GM19351 (cell line): Measurements from ENCODE around the gene CCDC27.

ENCODE experiments used
- ATAC-seq: cut with Tn5 transposase; IDR thresholded peaks from one replicate; pipeline ENCODE4 v1.9.1; 2021; ENCODE audit warnings: mild to moderate bottlenecking, moderate library complexity; ENCODE audit not compliant: unreplicated experiment

CCDC27 gene

DNA sequence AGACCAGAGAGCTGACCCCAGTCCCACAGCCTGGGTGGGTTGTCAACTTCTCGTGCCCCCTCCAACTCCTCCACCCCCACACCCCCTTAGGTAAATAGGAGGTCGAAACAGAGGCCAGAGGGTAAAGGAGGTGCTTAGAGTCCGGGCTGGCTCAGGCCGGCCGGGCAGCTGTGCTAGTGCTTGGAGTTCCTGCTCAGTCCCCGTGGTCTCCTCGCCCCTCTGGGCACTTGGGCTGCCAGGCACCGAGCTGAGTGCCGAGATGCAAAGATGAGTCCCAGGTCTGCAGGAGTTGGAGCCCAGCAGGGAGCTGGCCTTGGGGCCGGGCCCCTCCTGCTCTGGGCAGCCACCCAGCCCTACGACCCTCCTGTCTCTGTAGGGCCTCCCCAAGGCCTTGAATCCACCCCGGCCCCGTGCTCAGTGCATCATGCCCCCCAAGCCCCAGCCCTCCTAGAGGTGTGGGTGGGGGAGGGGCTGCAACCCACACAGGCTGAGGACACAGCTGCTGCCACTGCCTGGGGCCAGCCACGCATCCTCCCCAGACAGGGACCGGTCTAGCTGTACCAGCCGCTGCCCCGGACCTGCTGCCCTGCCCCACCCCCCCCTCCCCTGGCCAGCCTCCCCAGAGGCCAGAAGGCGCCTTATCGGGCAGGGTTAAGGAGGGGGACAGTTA, 22.2 kb downstream of the CCDC27 start:
- ATAC-seq, result no peak

- ATAC-seq, result no peak
These were observed 22.8 kb downstream of the CCDC27 start for GRCh38 chr1:3774946-3775489.

DNA sequence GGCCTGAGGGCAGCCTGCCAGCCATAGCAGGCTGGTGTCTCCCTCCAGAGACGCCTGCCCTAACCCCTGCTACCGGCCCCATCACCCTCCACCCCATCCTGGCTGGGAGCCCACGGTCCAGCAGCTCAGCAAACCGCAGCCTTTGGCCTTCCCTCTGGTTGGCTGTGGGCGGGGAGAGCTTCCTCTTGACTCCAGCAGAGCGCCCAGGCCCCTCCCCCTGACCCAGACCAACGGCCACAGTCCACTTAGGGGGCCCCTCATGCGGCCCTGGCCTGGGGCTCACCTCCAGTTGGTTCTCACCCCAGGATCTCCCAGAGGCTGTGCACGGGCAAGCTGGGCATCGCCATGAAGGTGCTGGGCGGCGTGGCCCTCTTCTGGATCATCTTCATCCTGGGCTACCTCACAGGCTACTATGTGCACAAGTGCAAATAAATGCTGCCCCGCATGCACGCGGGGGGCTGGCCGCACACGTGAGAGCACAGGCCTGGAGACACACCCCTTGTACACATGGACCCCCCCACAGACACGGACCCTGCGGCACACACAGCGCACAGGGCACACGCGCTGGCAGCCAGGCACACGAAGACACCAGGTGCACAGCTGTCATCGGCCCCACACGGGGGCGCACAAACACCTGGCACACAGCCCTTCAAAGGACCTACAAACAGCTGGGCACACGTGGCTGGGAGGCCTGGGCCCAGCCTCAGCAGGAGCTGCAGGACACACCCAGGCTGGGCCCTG, 23.4 kb downstream of the CCDC27 start:
- peak; percentile 42 for ATAC-seq

DNA sequence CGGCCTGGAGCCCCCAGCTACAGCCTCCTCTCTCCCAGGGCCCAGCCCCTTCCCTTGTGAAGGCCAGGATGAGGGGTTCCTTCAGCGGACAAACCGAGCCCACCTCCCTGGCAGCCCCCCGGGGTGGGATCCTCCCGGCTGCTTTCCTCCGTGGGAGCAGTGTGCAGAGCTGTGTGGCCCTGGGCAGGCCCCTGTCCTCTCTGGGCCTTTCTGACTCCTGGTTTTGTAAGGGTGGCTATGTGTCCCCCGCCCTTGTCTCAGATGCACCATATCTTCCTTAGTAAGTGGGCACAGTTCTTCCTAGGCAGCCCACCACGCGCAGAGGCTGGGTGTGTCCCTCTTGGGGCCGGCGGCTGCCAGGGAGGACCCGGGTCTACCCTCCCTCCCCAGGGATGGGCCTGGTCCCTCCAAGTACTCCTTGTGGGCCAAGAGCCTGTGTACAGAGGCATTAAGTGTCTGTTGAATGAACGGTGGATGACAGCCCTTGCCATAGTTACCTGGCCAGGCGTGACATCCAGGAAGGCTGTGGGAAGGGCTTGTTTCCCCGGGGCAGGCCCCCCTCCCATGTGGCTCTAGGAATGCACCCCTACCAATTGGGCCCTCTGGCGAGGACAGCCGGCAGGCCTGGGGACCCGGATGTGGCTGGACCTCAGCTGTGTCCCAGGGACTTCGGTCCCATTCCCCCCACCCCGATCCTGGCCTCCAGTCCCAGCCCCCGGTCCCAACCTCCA, 24.1 kb downstream of the CCDC27 start:
- ATAC-seq, result no peak

GRCh38 chr1:3777078-3777547, 24.9 kb downstream of the CCDC27 start:
- ATAC-seq, result no peak

- ATAC-seq, result no peak
These were observed 25.7 kb downstream of the CCDC27 start for GRCh38 chr1:3777647-3778589.

DNA sequence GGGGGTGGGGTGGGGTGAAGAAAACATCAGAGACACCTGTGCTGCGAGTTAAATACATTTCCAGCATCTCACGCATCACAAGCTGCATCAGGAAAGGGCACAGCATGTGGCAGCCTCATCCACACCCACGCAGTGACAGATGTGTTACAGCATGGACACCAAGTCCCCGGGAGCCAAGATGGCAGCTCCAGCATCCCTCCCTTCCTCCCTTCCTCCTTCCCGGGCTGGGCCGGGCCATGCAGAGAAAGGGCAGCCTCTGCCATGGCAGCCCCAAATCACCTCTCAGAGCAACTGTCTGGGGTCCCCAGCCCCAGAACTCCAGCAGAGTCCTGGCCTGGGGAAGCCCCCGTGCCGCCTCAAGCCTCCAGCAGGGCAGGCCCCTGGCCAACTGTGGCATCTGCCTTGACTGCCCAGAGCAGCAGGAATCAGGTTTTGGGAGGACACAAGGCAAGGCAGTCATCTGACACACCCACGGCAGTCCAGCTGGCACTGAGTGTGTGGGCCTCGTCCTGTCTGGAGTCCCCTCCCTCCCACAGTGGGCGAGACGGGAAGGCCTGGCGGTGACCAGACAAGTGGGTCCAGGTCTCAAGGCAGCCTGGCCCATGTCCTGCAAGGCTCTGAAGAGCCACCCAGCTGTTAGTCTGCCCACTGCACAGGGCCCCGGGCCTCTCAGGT, 26.5 kb downstream of the CCDC27 start:
- ATAC-seq, result no peak

- ATAC-seq, result no peak
These were observed 27.1 kb downstream of the CCDC27 start for GRCh38 chr1:3779265-3779911.

DNA sequence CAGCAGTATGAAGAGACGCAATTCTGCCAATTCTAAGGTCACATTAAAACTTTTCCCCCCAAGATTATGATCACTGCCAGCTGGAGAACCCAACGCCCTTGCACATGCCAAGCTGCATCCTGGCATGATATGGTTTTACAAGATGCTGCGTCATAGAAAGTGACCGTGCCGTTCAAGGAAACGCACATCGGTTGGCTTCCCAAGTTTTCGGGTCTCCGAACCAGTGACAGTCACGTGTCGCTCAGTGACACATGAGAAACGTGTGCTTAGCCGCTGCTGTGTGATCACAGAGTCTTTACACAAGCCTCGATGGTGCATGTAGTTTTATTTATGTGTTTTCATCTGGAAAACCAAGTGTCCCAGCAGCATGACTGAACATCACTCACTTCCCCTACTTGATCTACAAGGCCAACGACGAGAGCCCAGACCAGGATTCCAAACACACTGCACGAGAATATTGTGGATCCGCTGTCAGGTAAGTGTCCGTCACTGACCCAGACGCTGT, 27.7 kb downstream of the CCDC27 start:
- no peak for ATAC-seq

- no peak for ATAC-seq
These were observed 28.7 kb downstream of the CCDC27 start for GRCh38 chr1:3780901-3781300.

DNA sequence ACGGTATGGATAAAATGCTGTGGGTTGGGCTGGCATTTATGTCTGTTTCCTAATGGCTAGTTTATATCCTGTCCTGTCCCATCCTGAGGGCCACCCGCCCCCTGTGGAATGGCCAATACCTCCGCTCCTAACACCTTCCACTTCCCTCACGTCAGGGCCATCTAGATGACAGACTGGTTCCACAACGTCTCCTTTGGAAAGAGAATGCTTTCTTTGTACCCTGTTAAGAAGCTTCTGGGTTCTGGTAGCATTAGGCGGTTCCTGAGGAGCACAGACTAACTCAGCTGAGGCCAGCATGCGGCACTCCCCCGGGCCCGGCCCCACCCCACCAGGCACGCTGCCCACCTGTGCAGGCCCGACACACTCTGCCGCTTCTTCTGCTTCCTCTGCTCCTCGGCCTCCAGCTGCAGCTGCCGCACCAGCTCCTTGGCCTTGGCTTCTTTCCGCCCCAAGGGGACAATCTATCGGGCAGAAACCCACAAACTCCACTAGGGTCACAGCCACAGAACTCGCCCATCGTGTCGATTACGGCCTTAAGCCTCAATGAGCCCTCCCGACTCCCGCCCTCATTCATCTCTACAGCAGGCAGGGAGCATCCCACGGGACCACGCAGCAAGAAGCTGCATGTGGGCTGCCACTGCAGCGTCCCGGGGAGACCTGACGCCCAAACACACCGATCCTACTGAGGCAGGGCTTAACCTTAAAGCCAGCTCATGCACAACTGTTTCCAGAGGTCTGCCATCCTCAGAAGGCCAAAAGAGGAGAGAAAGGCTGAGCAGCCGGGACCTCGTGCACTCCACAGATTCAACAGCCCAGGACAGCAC, 31.6 kb downstream of the CCDC27 start:
- no peak for ATAC-seq

- no peak for ATAC-seq
These were observed 32.8 kb downstream of the CCDC27 start for GRCh38 chr1:3785045-3785444.

GRCh38 chr1:3785456-3786157, 33.4 kb downstream of the CCDC27 start:
- ATAC-seq, result no peak

DNA sequence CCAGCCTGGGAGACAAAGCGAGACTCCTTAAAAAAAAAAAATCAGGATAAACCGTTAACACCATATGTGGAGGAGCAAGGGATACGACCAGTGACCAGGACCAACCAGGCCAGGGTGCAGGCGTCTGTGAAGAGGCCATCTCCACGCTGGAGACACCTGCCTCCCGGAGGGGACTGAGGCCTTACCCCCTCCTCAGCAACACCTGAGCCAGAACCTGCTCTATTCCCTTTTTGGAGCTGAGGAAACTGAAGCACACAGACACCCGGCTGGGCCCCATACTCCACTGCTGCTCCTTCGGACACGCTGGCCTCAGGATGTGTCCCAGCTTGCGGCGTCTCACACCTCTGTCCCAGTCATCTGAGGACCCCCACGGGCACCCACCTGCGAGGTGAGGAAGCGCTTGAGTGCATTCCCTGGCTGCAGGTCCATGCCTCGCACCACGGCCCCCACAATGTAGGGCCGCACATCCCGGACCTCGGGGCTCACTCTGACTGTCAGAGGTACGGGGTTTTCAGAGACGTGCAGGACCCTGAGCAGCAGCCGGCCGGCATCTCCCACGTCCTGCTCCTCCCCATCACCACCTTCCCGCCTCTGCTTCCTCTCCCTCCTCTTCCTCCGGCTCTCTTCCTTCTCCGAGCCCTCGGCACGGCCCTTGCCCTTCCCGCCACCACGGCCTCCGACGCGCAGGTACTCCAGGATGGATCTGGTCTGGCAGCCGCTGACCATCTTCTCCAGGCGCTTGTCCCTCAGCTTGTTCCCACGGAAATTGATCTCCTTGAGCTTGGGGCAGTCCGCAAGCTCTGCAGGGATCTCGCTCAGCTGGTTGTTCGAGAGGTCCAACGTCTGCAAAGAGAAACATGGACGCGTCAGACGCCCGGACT, 34.5 kb downstream of the CCDC27 start:
- no peak for ATAC-seq

GRCh38 chr1:3787349-3787715, 35.1 kb downstream of the CCDC27 start:
- ATAC-seq, result peak; percentile 93

DNA sequence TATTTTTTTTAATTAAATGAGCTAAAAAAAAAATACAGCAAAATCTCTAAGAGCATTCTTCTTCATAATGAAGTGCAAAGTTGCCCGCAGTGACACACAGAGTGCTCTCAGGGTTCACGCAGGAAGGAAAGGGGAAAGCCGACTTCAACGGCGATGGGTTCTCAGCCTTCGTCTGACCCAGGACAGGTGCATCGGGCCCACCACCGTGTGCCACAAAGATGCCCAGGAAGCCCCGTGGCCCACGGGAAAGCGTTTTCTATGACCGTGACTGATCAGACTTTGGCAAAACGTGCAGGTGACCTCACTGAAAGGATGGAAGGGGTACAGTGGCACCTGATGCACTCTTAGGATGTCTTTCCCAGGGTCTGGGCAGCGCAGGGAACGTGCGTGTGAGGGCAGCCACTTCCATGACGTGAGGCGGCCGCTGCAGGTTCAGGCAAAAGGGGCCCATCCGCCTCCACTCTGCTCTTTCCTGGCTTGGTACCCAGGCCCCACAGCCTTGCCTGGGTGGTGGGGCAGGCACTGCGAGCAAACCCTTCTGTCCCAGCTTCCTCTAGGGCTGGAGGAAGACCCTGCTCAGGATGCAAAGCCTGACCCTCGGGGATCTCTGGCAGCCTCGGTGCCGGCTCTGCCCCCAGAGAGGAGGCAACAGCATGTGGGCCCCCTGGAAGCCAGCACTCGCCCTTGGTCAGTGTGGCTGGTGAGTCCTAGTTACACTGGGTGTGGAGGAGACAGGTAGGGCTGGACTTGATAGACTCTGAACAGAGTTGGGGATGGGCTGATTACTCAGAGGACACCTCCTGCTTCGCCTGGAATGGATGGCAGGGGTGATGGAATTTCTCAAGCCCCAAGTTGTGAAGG, 35.7 kb downstream of the CCDC27 start:
- peak; percentile 8 for ATAC-seq
